Right forelimb (tissue), 1 donor: Measurements from ENCODE around the gene TRMT5.

Source experiments
- DNase-seq: peaks from one replicate; pipeline ENCODE4 v3.0.0-alpha.2; 2018

Gene TRMT5

GRCh38 chr14:60963761-60964160, 17.1 kb downstream of the TRMT5 start:
- no peak for DNase-seq

DNA sequence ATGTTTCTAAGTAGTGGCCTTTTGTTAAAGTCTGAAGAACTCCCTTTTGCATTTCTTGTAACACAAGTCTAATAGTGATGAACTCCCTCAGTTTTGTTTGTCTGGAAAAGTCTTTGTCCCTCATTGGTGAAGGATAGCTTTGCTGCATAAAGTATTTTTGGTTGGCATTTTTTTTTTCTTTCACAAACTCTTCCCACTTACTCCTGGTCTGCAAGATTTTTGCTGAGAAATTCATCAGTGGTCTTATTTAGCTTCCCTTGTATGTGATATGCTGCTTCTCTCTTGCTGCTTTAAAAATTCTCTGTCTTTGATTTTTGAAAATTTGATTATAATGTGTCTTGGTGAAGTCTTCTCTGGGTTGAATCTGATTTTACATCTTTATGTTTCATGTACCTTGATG, 22.7 kb downstream of the TRMT5 start:
- DNase-seq, result no peak

- no peak for DNase-seq
Measured at GRCh38 chr14:60956632-60957031, 24.2 kb downstream of the TRMT5 start.

GRCh38 chr14:60956202-60956601, 24.7 kb downstream of the TRMT5 start:
- no peak for DNase-seq

DNA sequence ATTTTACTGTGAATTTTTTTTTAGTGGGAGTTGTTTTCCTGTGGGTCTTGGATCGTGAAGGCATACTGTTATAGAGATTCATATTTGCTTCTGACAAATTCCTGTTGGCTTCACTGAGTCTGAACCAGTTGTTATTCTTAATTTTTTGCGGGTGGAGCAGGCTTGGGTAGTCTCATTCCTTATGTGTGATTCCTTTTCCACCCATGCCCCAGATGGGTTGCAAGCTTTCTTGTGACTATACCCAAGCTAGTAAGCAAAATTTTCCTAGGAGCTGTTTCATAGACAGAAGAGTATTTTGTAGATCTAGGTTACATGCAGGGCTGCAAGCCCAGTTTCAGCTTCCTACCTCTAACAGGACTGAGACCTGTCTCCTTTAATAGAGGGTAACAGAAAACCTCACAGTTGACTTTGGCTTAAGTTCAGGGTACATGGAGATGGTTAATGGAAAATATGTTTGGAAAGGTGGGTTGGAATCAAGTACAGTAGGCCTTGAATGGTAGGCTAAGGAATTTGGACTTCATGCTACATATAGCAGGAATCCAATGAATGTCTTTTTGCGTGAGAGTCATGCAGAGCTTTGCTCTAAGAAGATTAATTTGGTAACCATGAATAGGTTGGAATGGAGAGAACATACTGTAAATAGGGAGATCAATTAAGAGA, 29.0 kb downstream of the TRMT5 start:
- DNase-seq, result no peak

GRCh38 chr14:60946773-60947172, 34.1 kb downstream of the TRMT5 start:
- DNase-seq, result no peak

DNA sequence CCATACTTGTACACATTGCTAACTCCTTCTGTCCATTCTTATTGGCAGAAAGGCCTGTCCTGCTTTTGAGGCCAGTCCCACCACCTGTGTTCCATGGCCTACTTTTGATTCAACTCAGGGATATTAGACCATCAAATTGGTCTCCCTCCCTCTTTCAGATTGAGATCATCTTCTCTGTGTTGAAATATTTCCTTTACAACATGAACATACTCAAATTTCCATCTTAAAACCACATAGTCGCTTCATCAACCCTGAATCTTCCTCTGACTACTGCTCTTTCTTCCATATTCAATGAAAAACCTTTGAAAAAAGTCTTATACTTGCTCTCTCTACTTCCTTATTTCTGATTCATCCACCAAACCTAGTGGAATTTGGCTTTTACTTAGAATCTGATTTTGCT, 34.9 kb downstream of the TRMT5 start:
- no peak for DNase-seq

GRCh38 chr14:60944204-60944603, 36.7 kb downstream of the TRMT5 start:
- DNase-seq, result no peak

GRCh38 chr14:60943637-60944032, 37.2 kb downstream of the TRMT5 start:
- DNase-seq, result no peak

GRCh38 chr14:60935319-60935718, 45.6 kb downstream of the TRMT5 start:
- no peak for DNase-seq

DNA sequence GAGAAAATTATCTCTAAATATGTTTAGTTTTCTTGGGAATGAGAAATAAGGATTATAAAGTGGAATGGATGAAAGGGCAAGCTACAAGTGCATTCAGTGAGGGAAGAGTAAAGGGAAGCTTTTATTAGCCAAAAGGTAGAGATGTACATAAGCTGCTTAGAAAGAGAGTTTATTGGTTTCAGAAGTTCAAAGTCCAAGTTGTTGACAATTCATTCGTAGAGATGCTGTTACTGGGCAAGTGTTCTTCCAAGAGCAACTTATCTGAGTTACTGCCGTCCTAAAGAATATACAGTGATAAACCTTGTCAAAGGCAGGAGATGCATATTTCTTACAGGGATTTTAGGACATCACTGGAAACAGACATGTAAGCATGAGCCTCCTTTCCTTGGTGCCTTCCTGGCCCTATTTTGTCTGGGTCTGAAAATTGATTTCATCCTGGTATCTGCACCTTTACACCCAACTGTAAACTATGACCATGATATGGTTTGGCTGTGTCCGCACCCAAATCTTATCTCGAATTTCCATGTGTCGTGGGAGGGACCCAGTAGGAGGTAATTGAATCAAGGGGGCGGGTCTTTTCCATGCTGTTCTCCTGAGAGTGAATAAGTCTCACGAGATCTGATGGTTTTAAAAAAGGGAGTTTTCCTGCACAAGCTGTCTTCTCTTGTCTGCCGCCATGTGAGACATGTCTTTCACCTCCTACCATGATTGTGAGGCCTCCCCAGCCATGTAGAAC, 46.8 kb downstream of the TRMT5 start:
- DNase-seq, result no peak

DNA sequence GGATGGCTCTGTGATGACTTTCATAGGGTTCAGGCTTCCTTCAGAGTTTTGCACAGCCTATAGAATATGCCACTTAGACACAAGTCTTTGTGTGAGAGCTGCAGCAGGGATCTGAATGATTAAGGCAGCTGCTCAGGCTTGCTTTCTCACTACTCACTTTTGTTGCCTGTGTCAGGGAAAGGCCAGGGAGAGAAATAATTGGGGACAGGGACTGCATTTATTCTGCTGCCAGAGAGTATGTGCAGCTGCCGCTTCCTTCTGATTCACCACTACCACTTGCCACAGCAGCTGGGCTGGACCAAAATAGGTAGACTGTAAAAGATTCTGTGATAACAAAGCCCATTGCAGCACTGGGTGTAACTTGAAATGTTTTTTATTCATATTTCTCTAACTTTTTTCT, 49.7 kb downstream of the TRMT5 start:
- peak; percentile 56 for DNase-seq

- DNase-seq, result no peak
Measured at GRCh38 chr14:60926002-60926401, 54.9 kb downstream of the TRMT5 start.

DNA sequence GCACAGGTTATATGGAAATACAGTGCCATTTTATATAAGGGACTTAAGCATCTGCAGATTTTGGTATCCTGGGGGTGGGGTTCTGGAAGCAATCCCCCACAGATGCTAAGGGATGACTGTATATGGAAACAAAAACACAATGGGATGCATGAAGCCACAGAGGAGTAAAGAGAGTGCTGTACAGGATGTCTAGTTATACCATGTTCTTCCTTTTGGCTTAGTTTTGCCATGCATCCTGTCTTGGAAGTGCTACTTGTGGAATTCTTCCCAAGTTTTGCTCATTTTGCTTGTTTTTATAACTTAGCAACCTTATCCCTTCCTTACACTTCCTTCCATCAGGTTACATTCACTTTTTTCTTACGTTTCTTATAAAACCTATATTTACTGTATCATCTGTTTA, 55.6 kb downstream of the TRMT5 start:
- DNase-seq, result no peak

GRCh38 chr14:60922050-60922449, 58.8 kb downstream of the TRMT5 start:
- no peak for DNase-seq
